Skeletal muscle tissue (tissue), 4 donors: Measurements from ENCODE around the gene ISG15. TPM values are rescaled to one million over a fixed set of nuclear protein-coding genes. Genes with fewer than 3 reads are reported as not detected.
"Not testable (repeated sequence)": the region's sequence is repeated elsewhere in the genome, so short reads cannot be mapped to it uniquely, and the experiment has no call there.

Experiments
- H3K27ac ChIP-seq: one replicate; pipeline ENCODE4 v1.7.0; 2013; ENCODE audit warnings: mild to moderate bottlenecking, low read depth, low read length, inconsistent platforms
- H3K27me3 ChIP-seq, 3 donors: one replicate each; pipeline ENCODE4 v1.7.0; 2013; ENCODE audit warnings: low read length in 3 of 3; ENCODE audit not compliant: control insufficient read depth in 3 of 3, insufficient read depth in 3 of 3
- H3K36me3 ChIP-seq, 3 donors: one replicate each; pipeline ENCODE4 v1.7.0; 2013; ENCODE audit warnings: low read length in 3 of 3; ENCODE audit not compliant: control insufficient read depth in 3 of 3, insufficient read depth in 3 of 3
- H3K4me1 ChIP-seq, 3 donors: one replicate each; pipeline ENCODE4 v1.7.0; 2013; ENCODE audit warnings: low read length in 3 of 3, mild to moderate bottlenecking in 3 of 3; ENCODE audit not compliant: control insufficient read depth in 3 of 3, insufficient read depth in 3 of 3
- H3K4me3 ChIP-seq, 3 donors: one replicate each; pipeline ENCODE4 v1.7.0; 2013; ENCODE audit warnings: low read length in 3 of 3
- H3K9ac ChIP-seq, 3 donors: one replicate each; pipeline ENCODE4 v1.7.0; 2013; ENCODE audit warnings: low read length in 3 of 3, mild to moderate bottlenecking in 3 of 3, moderate library complexity in 2 of 3, low read depth in 1 of 3
- H3K9me3 ChIP-seq, 3 donors: one replicate each; pipeline ENCODE4 v1.7.0; 2013; ENCODE audit warnings: low read length in 3 of 3; ENCODE audit not compliant: control insufficient read depth in 3 of 3
- total RNA-seq: library from RNA; depleted of rRNA; stranded (reverse); fragments of >200 nt; gene quantifications from one replicate; pipeline ENCODE4 v1.2.3, GENCODE V29; 2014
- donor health status: Osteomylitis.

ISG15 gene
- total RNA-seq, 1 donor from 2014 or later = 23.5 TPM

GRCh38 chr1:1051127-1051810 lies 38.0 kb downstream of the ISG15 start:
- Histone ChIP-seq H3K4me1 (no peaks in the 10 kb centered on the region), H3K27ac (no peak overlapping the region), H3K36me3 (peaks cover 0 to 2% (median 2%) of the 10 kb centered on the region in 3 donors), H3K9ac (no peak overlapping the region), H3K9me3 (no peaks in the 10 kb centered on the region), H3K27me3 (peaks cover under 1 to 4% (median 2%) of the 10 kb centered on the region in 3 donors), H3K4me3 (no peak overlapping the region)

GRCh38 chr1:1052003-1052840 lies 38.9 kb downstream of the ISG15 start:
- Histone ChIP-seq H3K9ac (no peak overlapping the region), H3K4me1 (no peaks in the 10 kb centered on the region), H3K27ac (no peak overlapping the region), H3K9me3 (no peaks in the 10 kb centered on the region), H3K4me3 (no peak overlapping the region), H3K36me3 (peaks cover 0 to 2% (median 2%) of the 10 kb centered on the region in 3 donors), H3K27me3 (peaks cover 4 to 13% (median 8%) of the 10 kb centered on the region in 3 donors)

- H3K9me3 ChIP-seq = no peaks in the 10 kb centered on the region
- H3K4me3 ChIP-seq = no peak overlapping the region
- no peak overlapping the region for H3K27ac ChIP-seq
- no peaks in the 10 kb centered on the region for H3K4me1 ChIP-seq
- peaks cover 0 to 2% (median 2%) of the 10 kb centered on the region in 3 donors for H3K36me3 ChIP-seq
- peaks cover 6 to 21% (median 11%) of the 10 kb centered on the region in 3 donors for H3K27me3 ChIP-seq
- no peak overlapping the region for H3K9ac ChIP-seq
Measured at GRCh38 chr1:1053022-1053421, 39.7 kb downstream of the ISG15 start.

GRCh38 chr1:1053682-1054081 lies 40.4 kb downstream of the ISG15 start:
- Histone ChIP-seq H3K27me3 (peaks cover 13 to 27% (median 17%) of the 10 kb centered on the region in 3 donors), H3K27ac (no peak overlapping the region), H3K9me3 (no peaks in the 10 kb centered on the region), H3K4me1 (peaks cover 0 to 5% (median 4%) of the 10 kb centered on the region in 3 donors), H3K4me3 (no peak overlapping the region), H3K36me3 (peaks cover 0 to 2% (median 2%) of the 10 kb centered on the region in 3 donors), H3K9ac (no peak overlapping the region)

- no peak overlapping the region for H3K9ac ChIP-seq
- peaks cover 17 to 32% (median 22%) of the 10 kb centered on the region in 3 donors for H3K27me3 ChIP-seq
- peaks cover 3 to 9% (median 8%) of the 10 kb centered on the region in 3 donors for H3K4me1 ChIP-seq
- no peaks in the 10 kb centered on the region for H3K9me3 ChIP-seq
- H3K4me3 ChIP-seq = no peak overlapping the region
- peaks cover 0 to 2% (median 2%) of the 10 kb centered on the region in 3 donors for H3K36me3 ChIP-seq
- no peak overlapping the region for H3K27ac ChIP-seq
Measured at GRCh38 chr1:1054099-1054700, 40.9 kb downstream of the ISG15 start.

GRCh38 chr1:1054971-1055370 lies 41.7 kb downstream of the ISG15 start:
- Histone ChIP-seq H3K36me3 (peaks cover 0 to 2% (median 2%) of the 10 kb centered on the region in 3 donors), H3K9ac (no peak overlapping the region), H3K4me3 (no peak overlapping the region), H3K27ac (no peak overlapping the region), H3K27me3 (peaks cover 22 to 37% (median 25%) of the 10 kb centered on the region in 3 donors), H3K4me1 (peaks cover 7 to 14% (median 11%) of the 10 kb centered on the region in 3 donors), H3K9me3 (no peaks in the 10 kb centered on the region)

GRCh38 chr1:1055841-1056736 lies 42.8 kb downstream of the ISG15 start:
- peaks cover 29 to 47% (median 32%) of the 10 kb centered on the region in 3 donors for H3K27me3 ChIP-seq

GRCh38 chr1:1057769-1058087 lies 44.4 kb downstream of the ISG15 start:
- Histone ChIP-seq H3K4me1 (peaks cover 7 to 14% (median 12%) of the 10 kb centered on the region in 3 donors), H3K27me3 (peaks cover 35 to 57% (median 43%) of the 10 kb centered on the region in 3 donors)
- H3K9ac ChIP-seq, H3K27ac ChIP-seq, H3K36me3 ChIP-seq, H3K4me3 ChIP-seq, H3K9me3 ChIP-seq: not testable (repeated sequence)

More at GRCh38 chr1:1055841-1056736, 42.8 kb downstream of the ISG15 start:
- peaks cover 7 to 14% (median 12%) of the 10 kb centered on the region in 3 donors for H3K4me1 ChIP-seq
- H3K36me3 ChIP-seq = peaks cover 0 to 2% (median 0%) of the 10 kb centered on the region in 3 donors
- no peak overlapping the region for H3K4me3 ChIP-seq
- no peaks in the 10 kb centered on the region for H3K9me3 ChIP-seq
- H3K9ac ChIP-seq = no peak overlapping the region
- H3K27ac ChIP-seq = no peak overlapping the region
